Activated naive CD8-positive, alpha-beta T cell (primary cell): ENCODE measurements around the gene CHCHD5.
A peak's percentile ranks its signal among the peaks of the same experiment; 100 is the strongest.

ENCODE experiments used
- H3K27ac Mint-ChIP-seq: one replicate; pipeline ENCODE4 v1.8.0; 2021; ENCODE audit warnings: mixed read lengths
- H3K27me3 Mint-ChIP-seq: one replicate; pipeline ENCODE4 v1.8.0; 2021; ENCODE audit warnings: mixed read lengths
- H3K36me3 Mint-ChIP-seq: one replicate; pipeline ENCODE4 v1.8.0; 2021; ENCODE audit warnings: mixed read lengths
- H3K4me1 Mint-ChIP-seq: one replicate; pipeline ENCODE4 v1.8.0; 2021; ENCODE audit warnings: low read depth, mixed read lengths
- H3K4me3 Mint-ChIP-seq: one replicate; pipeline ENCODE4 v1.8.0; 2021; ENCODE audit warnings: mild to moderate bottlenecking, mixed read lengths
- H3K9me3 Mint-ChIP-seq: one replicate; pipeline ENCODE4 v1.8.0; 2021; ENCODE audit warnings: low read depth, mixed read lengths

CHCHD5 gene

DNA sequence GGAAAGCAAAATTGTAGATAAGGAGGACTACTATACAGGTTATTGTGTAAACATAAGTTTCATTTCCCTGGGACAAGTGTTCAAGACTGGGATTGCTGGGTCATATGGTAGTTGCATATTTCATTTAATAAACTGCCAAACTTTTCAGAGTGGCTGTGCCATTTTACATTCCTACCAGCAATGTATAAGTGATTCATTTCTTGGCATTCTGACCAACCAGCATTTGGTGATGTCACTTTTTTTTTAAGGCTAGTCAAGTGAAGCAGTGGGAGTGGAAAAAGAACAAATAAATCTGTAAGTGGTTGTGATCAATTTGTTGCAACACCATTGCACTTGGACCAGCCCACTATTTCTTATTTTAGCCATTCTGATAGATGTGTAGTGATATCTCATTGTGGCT is 5.2 kb upstream of the CHCHD5 start:
- Mint-ChIP-seq H3K27ac (no peak overlapping the region), H3K9me3 (no peaks in the 10 kb centered on the region), H3K4me1 (peaks cover 13% of the 10 kb centered on the region), H3K4me3 (no peak overlapping the region), H3K27me3 (no peaks in the 10 kb centered on the region), H3K36me3 (peaks cover 7% of the 10 kb centered on the region)

GRCh38 chr2:112580084-112580483 is 4.3 kb upstream of the CHCHD5 start:
- Mint-ChIP-seq H3K4me3 (no peak overlapping the region), H3K27me3 (no peaks in the 10 kb centered on the region), H3K27ac (no peak overlapping the region), H3K4me1 (peaks cover 20% of the 10 kb centered on the region), H3K36me3 (peaks cover 7% of the 10 kb centered on the region), H3K9me3 (no peaks in the 10 kb centered on the region)

- Mint-ChIP-seq H3K36me3 (peaks cover 10% of the 10 kb centered on the region), H3K27ac (peak overlapping the region; percentile 34), H3K4me1 (peaks cover 31% of the 10 kb centered on the region), H3K27me3 (no peaks in the 10 kb centered on the region), H3K4me3 (peak overlapping the region; percentile 57), H3K9me3 (no peaks in the 10 kb centered on the region)
Measured at GRCh38 chr2:112582314-112582746, 2.1 kb upstream of the CHCHD5 start.

DNA sequence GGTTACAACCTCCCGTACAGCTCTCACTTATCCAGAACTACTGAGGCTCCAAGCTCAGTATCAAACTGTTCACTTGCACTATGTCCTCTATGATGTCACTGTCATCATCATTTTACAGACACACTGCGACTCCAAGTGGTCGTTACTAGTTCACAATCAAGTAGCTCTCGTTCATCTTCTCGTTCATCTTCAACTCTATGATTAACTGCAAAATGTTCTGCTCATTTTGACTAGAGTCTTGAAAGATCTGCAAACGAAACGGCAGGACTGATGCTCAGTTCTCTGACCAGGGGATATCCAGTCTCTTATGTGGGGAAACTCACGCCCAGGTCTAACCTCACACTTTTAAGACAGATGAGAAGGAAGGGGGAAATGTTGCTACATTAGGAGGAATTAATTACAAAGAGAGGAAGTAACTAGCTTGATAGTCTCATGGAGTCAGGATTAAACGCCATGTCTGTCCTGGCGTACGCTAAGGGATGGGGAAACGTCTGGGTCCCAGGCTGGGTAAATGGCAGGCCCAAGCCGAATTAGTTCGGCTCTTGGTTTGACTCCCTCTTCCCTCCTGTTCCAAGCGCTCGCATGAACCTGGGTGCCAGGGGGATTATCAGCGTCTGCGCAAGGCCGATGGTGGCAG is 794 bp upstream of the CHCHD5 start:
- H3K9me3 Mint-ChIP-seq = no peaks in the 10 kb centered on the region
- peaks cover 12% of the 10 kb centered on the region for H3K36me3 Mint-ChIP-seq
- peak overlapping the region; percentile 92 for H3K27ac Mint-ChIP-seq
- H3K27me3 Mint-ChIP-seq = no peaks in the 10 kb centered on the region
- H3K4me3 Mint-ChIP-seq = peak overlapping the region; percentile 94
- peaks cover 31% of the 10 kb centered on the region for H3K4me1 Mint-ChIP-seq

GRCh38 chr2:112584891-112585250 is 462 bp downstream of the CHCHD5 start:
- Mint-ChIP-seq H3K9me3 (no peaks in the 10 kb centered on the region), H3K27me3 (no peaks in the 10 kb centered on the region), H3K4me3 (peak overlapping the region; percentile 94), H3K4me1 (peaks cover 31% of the 10 kb centered on the region), H3K36me3 (peaks cover 12% of the 10 kb centered on the region), H3K27ac (peak overlapping the region; percentile 92)

- Mint-ChIP-seq H3K27me3 (no peaks in the 10 kb centered on the region), H3K4me1 (peaks cover 31% of the 10 kb centered on the region), H3K4me3 (peak overlapping the region; percentile 94), H3K9me3 (no peaks in the 10 kb centered on the region), H3K27ac (peak overlapping the region; percentile 92), H3K36me3 (peaks cover 12% of the 10 kb centered on the region)
Measured at GRCh38 chr2:112585400-112585799, 991 bp downstream of the CHCHD5 start.

- Mint-ChIP-seq H3K9me3 (no peaks in the 10 kb centered on the region), H3K36me3 (peaks cover 12% of the 10 kb centered on the region), H3K27ac (peak overlapping the region; percentile 36), H3K27me3 (no peaks in the 10 kb centered on the region), H3K4me3 (no peak overlapping the region), H3K4me1 (peaks cover 31% of the 10 kb centered on the region)
Measured at GRCh38 chr2:112585873-112586464, 1.6 kb downstream of the CHCHD5 start.

- Mint-ChIP-seq H3K36me3 (peaks cover 14% of the 10 kb centered on the region), H3K27ac (no peak overlapping the region), H3K4me1 (peaks cover 21% of the 10 kb centered on the region), H3K9me3 (no peaks in the 10 kb centered on the region), H3K4me3 (no peak overlapping the region), H3K27me3 (no peaks in the 10 kb centered on the region)
Measured at GRCh38 chr2:112588611-112589045, 4.2 kb downstream of the CHCHD5 start.

DNA sequence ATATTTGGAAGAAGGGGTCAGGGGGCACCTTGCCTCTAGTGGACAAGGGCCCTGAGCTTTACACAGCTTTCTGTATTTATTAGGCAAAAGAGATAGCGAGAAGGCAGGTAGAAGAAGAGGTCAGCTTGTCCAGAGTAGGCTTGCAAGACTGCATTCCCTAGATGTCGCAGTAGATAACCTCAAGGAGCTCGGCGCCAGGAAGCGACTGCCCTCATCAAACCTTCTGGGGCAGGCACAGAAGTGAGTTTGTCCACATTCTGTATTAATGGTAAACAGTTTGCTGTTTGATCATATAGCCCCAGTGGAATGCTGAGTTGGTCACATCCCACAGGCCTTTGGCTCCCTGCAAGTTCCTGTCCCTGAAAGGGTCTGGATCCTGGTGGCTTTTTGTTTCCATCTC is 7.0 kb downstream of the CHCHD5 start:
- Mint-ChIP-seq H3K4me1 (peaks cover 4% of the 10 kb centered on the region), H3K36me3 (peaks cover 15% of the 10 kb centered on the region), H3K27ac (no peak overlapping the region), H3K9me3 (no peaks in the 10 kb centered on the region), H3K27me3 (no peaks in the 10 kb centered on the region), H3K4me3 (no peak overlapping the region)

GRCh38 chr2:112593736-112594135 is 9.3 kb downstream of the CHCHD5 start:
- H3K4me1 Mint-ChIP-seq = no peaks in the 10 kb centered on the region
- H3K36me3 Mint-ChIP-seq = peaks cover 4% of the 10 kb centered on the region
- no peaks in the 10 kb centered on the region for H3K9me3 Mint-ChIP-seq
- H3K4me3 Mint-ChIP-seq = no peak overlapping the region
- H3K27me3 Mint-ChIP-seq = no peaks in the 10 kb centered on the region
- no peak overlapping the region for H3K27ac Mint-ChIP-seq

DNA sequence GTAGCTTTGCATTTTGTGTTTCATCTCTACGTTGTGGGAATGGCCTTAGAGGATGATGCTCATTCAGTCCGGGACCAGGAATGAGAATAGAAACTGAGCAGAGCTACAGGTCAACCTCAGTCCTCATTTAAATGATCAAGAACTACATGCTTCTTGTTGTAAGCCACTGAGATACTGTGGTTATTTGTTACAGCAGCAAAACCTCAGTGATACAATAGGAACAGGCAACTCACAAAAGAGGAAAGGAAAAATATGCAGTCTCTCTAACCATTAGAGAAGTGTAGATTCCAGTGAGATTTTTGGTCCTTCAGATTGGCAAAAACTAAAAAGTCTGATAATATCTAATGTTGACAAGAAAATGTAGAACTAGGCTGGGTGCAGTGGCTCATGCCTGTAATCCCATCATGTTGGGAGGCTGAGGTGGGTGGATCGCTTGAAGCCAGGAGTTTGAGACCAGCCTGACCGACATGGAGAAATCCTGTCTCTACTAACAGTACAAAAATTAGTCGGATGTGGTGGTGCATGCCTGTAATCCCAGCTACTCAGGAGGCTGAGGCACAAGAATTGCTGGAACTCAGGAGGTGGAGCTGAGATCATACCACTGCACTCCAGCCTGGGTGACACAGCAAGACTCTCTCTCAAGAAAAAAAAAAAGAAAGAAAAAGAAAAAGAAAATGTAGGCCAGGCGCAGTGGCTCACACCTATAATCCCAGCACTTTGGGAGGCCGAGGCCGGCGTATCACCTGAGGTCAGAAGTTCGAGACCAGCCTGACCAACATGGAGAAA is 13.3 kb downstream of the CHCHD5 start:
- Mint-ChIP-seq H3K27ac (no peak overlapping the region), H3K4me1 (peaks cover 4% of the 10 kb centered on the region), H3K36me3 (peaks cover 4% of the 10 kb centered on the region), H3K4me3 (no peak overlapping the region), H3K27me3 (no peaks in the 10 kb centered on the region), H3K9me3 (no peaks in the 10 kb centered on the region)

- Mint-ChIP-seq H3K4me3 (no peak overlapping the region), H3K36me3 (no peaks in the 10 kb centered on the region), H3K27me3 (no peaks in the 10 kb centered on the region), H3K4me1 (peaks cover 4% of the 10 kb centered on the region), H3K9me3 (no peaks in the 10 kb centered on the region), H3K27ac (no peak overlapping the region)
Measured at GRCh38 chr2:112600634-112601033, 16.2 kb downstream of the CHCHD5 start.

DNA sequence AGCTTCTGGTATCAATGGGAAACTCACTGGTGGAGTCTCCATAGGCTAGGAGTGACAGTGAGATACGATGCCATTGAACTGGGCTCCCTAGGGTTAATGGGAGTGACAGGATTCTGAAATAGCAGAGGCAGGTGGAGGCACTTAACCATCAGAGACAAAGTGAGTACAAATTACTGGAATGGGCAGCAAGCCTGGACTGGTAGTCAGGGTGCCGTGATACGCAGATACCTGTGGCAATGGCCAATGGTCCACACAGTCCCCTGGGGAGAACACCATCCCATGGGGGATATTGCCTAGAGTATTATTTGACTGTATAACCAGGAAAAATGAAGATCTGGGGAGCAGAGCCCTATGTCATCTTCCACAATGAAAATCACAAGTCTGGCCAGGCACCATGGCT is 17.3 kb downstream of the CHCHD5 start:
- Mint-ChIP-seq H3K4me1 (peaks cover 4% of the 10 kb centered on the region), H3K27me3 (no peaks in the 10 kb centered on the region), H3K36me3 (no peaks in the 10 kb centered on the region), H3K9me3 (no peaks in the 10 kb centered on the region), H3K27ac (no peak overlapping the region), H3K4me3 (no peak overlapping the region)

GRCh38 chr2:112602917-112603316 is 18.5 kb downstream of the CHCHD5 start:
- Mint-ChIP-seq H3K36me3 (no peaks in the 10 kb centered on the region), H3K27me3 (no peaks in the 10 kb centered on the region), H3K4me3 (no peak overlapping the region), H3K27ac (no peak overlapping the region), H3K4me1 (peaks cover 4% of the 10 kb centered on the region), H3K9me3 (no peaks in the 10 kb centered on the region)

GRCh38 chr2:112603731-112604130 is 19.3 kb downstream of the CHCHD5 start:
- Mint-ChIP-seq H3K27ac (no peak overlapping the region), H3K9me3 (no peaks in the 10 kb centered on the region), H3K36me3 (no peaks in the 10 kb centered on the region), H3K4me1 (peaks cover 4% of the 10 kb centered on the region), H3K27me3 (no peaks in the 10 kb centered on the region), H3K4me3 (no peak overlapping the region)
